ENCODE results near the gene TCERG1L. TPM values are rescaled to one million over a fixed set of nuclear protein-coding genes. Genes with fewer than 3 reads are reported as not detected.
A peak's percentile ranks its signal among the peaks of the same experiment; 100 is the strongest.

TCERG1L gene
- total RNA-seq, 2 donors from 2014 or later = 1.6 to 4.5 TPM

DNA sequence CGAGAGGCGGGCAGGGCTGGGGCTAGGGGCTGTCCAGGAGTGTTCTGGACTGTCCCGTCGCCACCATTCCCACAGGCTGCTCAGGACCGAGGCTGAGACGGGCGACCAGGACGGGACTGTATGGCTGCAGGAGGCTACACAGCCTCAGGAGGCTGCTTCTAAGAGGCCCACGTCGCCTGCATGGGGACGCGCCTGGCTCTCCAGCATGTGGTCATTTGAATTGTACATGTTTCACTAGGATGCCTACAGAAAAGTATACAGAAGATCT, 216.3 kb downstream of the TCERG1L start:
- WGBS, 2 experiments (ENCODE audit: insufficient coverage in 1 of 2, insufficient read length in 1 of 2) = 90 to 91% methylated on average over 10 to 12 of the region's 12 CpGs
- Histone ChIP-seq H3K27ac (ENCODE audit: low read depth, low read length) (peak overlapping the region; percentile 75), H3K36me3 (ENCODE audit: control insufficient read depth, insufficient read depth, low read length) (no peaks in the 10 kb centered on the region), H3K9ac (ENCODE audit: extremely low read depth, low read length, poor library complexity, severe bottlenecking) (no peak overlapping the region), H3K27me3 (ENCODE audit: control insufficient read depth, insufficient read depth, low read length, poor library complexity, severe bottlenecking) (no peaks in the 10 kb centered on the region), H3K4me3 (ENCODE audit: low read length) (no peak overlapping the region), H3K9me3 (ENCODE audit: control insufficient read depth, low read length) (no peaks in the 10 kb centered on the region), H3K4me1 (ENCODE audit: control insufficient read depth, insufficient read depth, low read length) (no peaks in the 10 kb centered on the region)
- peaks cover 7% of the 10 kb centered on the region for H3K4me1 Mint-ChIP-seq
- H3K4me3 Mint-ChIP-seq = no peak overlapping the region
- no peak for DNase-seq
- no peak overlapping the region for H3K27ac Mint-ChIP-seq
- peaks cover 3% of the 10 kb centered on the region for H3K36me3 Mint-ChIP-seq (ENCODE audit: low read depth)
- H3K9me3 Mint-ChIP-seq = no peaks in the 10 kb centered on the region
- TF ChIP-seq, protein P1, sequence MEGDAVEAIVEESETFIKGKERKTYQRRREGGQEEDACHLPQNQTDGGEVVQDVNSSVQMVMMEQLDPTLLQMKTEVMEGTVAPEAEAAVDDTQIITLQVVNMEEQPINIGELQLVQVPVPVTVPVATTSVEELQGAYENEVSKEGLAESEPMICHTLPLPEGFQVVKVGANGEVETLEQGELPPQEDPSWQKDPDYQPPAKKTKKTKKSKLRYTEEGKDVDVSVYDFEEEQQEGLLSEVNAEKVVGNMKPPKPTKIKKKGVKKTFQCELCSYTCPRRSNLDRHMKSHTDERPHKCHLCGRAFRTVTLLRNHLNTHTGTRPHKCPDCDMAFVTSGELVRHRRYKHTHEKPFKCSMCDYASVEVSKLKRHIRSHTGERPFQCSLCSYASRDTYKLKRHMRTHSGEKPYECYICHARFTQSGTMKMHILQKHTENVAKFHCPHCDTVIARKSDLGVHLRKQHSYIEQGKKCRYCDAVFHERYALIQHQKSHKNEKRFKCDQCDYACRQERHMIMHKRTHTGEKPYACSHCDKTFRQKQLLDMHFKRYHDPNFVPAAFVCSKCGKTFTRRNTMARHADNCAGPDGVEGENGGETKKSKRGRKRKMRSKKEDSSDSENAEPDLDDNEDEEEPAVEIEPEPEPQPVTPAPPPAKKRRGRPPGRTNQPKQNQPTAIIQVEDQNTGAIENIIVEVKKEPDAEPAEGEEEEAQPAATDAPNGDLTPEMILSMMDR (conservative IDR thresholded peaks at IDR 0.05) = no peak
- no peaks in the 10 kb centered on the region for H3K27me3 Mint-ChIP-seq (ENCODE audit: insufficient read depth)

DNA sequence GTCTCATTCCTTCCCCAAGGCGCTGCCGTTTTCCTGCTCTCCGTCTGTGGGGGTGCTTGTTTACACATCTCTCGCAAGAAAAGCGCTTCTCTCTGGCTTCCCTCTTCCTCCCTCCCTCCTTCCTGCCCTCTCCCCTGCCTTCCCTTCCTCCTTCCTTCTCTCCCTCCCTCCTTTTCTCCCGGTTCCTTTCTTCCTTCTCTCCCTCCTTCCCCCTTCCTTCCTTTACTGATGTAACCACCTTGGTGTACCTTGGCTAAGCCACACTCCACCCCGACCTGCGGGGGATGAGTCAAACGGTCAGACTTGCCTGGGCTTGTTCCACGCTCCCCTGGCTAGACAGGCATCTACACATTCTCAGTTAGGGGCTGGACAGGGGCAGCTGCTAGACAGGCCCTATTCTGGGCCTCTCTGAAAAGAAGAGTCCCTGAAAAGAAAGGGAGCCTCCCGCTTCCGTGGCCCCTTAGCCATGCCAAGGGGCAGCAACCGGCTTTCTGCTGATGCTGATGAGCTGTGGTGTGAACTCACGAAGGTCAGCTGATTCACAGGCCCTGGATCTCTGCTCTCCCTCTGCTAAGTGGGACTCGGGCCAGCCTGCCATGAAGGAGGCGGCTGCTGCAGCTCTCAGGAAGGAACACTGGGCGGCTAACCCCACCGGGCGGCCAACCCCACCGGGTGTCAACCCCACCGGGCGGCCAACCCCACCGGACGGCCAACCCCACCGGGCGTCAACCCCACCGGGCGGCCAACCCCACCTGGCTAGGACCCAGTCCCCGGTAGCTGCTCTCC, 216.8 kb downstream of the TCERG1L start:
- Mint-ChIP-seq H3K27ac (no peak overlapping the region), H3K4me1 (peaks cover 7% of the 10 kb centered on the region), H3K4me3 (no peak overlapping the region), H3K9me3 (no peaks in the 10 kb centered on the region), H3K27me3 (ENCODE audit: insufficient read depth) (no peaks in the 10 kb centered on the region), H3K36me3 (ENCODE audit: low read depth) (peaks cover 3% of the 10 kb centered on the region)
- H3K4me1 ChIP-seq (ENCODE audit: control insufficient read depth, insufficient read depth, low read length) = no peaks in the 10 kb centered on the region
- WGBS, 2 experiments (ENCODE audit: insufficient coverage in 1 of 2, insufficient read length in 1 of 2) = 58 to 86% methylated on average over 9 to 29 of the region's 29 CpGs
- TF ChIP-seq, protein P1 (conservative IDR thresholded peaks at IDR 0.05) = no peak
- no peaks in the 10 kb centered on the region for H3K36me3 ChIP-seq (ENCODE audit: control insufficient read depth, insufficient read depth, low read length)
- DNase-seq = no peak
- H3K9me3 ChIP-seq (ENCODE audit: control insufficient read depth, low read length) = no peaks in the 10 kb centered on the region
- peak overlapping the region; percentile 75 for H3K27ac ChIP-seq (ENCODE audit: low read depth, low read length)
- H3K9ac ChIP-seq (ENCODE audit: extremely low read depth, low read length, poor library complexity, severe bottlenecking) = no peak overlapping the region
- no peaks in the 10 kb centered on the region for H3K27me3 ChIP-seq (ENCODE audit: control insufficient read depth, insufficient read depth, low read length, poor library complexity, severe bottlenecking)
- no peak overlapping the region for H3K4me3 ChIP-seq (ENCODE audit: low read length)

DNA sequence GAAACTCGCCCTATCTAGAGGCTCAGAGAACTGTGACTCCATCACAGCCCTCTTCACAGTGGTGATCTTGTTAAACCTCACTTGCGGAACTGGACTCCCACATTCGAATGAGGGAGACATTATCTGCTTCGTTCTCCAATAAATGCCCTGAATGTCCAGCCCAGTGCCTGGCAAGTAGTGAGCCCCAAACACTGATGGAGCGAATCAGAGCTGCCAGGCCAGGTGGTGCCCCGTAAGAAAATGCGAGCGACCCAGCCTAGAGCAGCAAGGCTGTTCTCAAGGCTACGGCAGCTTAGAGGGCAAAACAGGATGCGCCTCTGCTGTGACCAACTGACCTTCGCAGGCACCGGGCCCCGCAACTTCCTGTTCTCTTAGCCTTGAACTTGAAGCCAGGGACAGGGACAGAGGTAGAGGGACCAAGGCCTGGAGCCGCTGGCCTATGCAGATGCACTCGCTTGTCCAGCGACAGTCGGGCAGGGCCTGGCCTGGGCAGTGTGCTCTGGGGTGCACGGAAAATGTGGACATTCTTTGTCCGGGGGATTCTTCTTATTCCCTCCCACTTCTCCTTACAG, 217.6 kb downstream of the TCERG1L start:
- Mint-ChIP-seq H3K36me3 (ENCODE audit: low read depth) (peaks cover 3% of the 10 kb centered on the region), H3K4me3 (no peak overlapping the region), H3K4me1 (peaks cover 7% of the 10 kb centered on the region), H3K9me3 (no peaks in the 10 kb centered on the region), H3K27ac (no peak overlapping the region), H3K27me3 (ENCODE audit: insufficient read depth) (no peaks in the 10 kb centered on the region)
- H3K27me3 ChIP-seq (ENCODE audit: control insufficient read depth, insufficient read depth, low read length, poor library complexity, severe bottlenecking) = no peaks in the 10 kb centered on the region
- H3K4me1 ChIP-seq (ENCODE audit: control insufficient read depth, insufficient read depth, low read length) = no peaks in the 10 kb centered on the region
- no peaks in the 10 kb centered on the region for H3K9me3 ChIP-seq (ENCODE audit: control insufficient read depth, low read length)
- 90 to 92% methylated on average over 12 to 18 of the region's 19 CpGs for WGBS, 2 experiments (ENCODE audit: insufficient coverage in 1 of 2, insufficient read length in 1 of 2)
- TF ChIP-seq, protein P1 (conservative IDR thresholded peaks at IDR 0.05) = no peak
- no peaks in the 10 kb centered on the region for H3K36me3 ChIP-seq (ENCODE audit: control insufficient read depth, insufficient read depth, low read length)
- no peak overlapping the region for H3K9ac ChIP-seq (ENCODE audit: extremely low read depth, low read length, poor library complexity, severe bottlenecking)
- H3K4me3 ChIP-seq (ENCODE audit: low read length) = no peak overlapping the region
- H3K27ac ChIP-seq (ENCODE audit: low read depth, low read length) = no peak overlapping the region
- no peak for DNase-seq

Measured in endodermal cell (in vitro differentiated cells).